GM12892 (cell line): ENCODE measurements around the gene PCDHA1.

Experiments used
- DNase-seq: peaks from one replicate; pipeline ENCODE4 v3.0.0; 2011; ENCODE audit not compliant: insufficient read length
- FAIRE-seq: peaks from 2 replicates; lab custom pipeline; 2011; peaks lifted over from hg19 to GRCh38; lab: Jason Lieb, UNC
- POLR2A ChIP-seq: IDR thresholded peaks from 2 replicates; pipeline ENCODE4 v1.6.1; 2011; ENCODE audit warnings: low read depth, low read length, control low read depth
- POLR2AphosphoS5 ChIP-seq: IDR thresholded peaks from 2 replicates; pipeline ENCODE4 v1.6.1; 2011; ENCODE audit warnings: low read depth, low read length, control low read depth
- TAF1 ChIP-seq: IDR thresholded peaks from 2 replicates; pipeline ENCODE4 v1.6.1; 2011; ENCODE audit warnings: low read depth, mild to moderate bottlenecking, control low read depth, low read length, borderline replicate concordance

Gene PCDHA1

GRCh38 chr5:141003031-141003430 lies 217.1 kb downstream of the PCDHA1 start:
- TF ChIP-seq POLR2AphosphoS5 (no peak), POLR2A (no peak), TAF1 (no peak)
- FAIRE-seq, result no peak
- DNase-seq, result no peak

DNA sequence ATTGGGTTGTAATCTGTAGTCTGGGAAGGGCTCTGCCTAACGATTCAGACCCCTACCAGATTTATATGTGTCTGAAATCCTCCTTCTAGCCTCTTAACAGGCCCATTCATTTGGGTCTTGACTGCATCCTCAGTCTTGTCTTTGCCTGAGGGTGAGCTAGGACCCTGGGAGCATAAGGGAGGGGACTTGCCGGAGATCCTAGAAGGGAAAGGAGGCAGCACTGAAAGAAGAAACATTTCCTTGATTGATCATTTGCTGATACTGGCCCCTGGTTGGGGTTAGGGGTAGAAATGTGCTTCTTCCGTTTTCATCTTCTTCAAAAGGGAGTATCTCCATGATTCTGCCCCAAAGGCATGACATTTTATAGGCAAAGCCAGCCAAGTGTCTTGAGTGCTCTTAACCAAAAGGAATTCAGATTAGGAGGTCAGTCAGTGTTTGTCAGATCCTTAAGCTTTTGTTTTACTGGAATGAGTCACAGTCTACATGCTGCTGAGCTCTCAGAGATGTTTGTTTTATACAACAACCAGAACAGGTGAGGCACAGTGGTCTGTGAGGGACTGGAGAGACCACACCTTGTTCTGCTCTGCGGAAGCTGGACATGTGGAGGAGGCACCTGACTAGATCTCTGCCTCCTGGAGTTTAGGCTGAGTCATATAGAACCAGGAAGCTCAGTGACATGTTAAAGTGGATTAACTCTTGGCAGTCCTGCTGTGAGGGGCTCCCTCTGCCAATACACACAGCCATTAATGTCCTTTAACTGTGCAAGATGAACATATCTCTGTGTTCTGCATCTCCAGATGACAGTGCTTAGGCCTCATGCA lies 218.1 kb downstream of the PCDHA1 start:
- no peak for DNase-seq
- no peak for FAIRE-seq
- no peak for TF ChIP-seq POLR2A
- TF ChIP-seq POLR2AphosphoS5, result no peak
- TF ChIP-seq TAF1, result no peak

DNA sequence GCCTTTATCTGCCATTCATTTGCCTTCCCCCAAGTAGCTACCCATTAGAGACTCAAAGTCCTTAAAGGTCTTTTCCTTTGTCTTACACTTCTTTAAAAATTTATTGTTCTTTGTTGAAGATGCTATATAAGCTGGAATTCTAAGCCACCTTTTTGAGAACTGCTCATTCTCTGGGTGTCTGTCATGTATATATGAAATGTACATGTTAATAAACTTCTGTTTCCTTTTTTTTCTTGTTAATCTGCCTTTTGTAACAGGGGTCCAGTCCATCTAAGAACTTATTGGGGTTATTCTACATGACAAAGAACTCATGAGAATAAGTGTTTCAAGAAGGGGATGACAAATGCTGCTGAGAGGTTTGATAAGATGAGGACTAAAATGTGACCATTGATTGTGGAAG lies 221.9 kb downstream of the PCDHA1 start:
- TF ChIP-seq TAF1, result no peak
- TF ChIP-seq POLR2A, result no peak
- TF ChIP-seq POLR2AphosphoS5, result no peak
- FAIRE-seq, result no peak
- no peak for DNase-seq

DNA sequence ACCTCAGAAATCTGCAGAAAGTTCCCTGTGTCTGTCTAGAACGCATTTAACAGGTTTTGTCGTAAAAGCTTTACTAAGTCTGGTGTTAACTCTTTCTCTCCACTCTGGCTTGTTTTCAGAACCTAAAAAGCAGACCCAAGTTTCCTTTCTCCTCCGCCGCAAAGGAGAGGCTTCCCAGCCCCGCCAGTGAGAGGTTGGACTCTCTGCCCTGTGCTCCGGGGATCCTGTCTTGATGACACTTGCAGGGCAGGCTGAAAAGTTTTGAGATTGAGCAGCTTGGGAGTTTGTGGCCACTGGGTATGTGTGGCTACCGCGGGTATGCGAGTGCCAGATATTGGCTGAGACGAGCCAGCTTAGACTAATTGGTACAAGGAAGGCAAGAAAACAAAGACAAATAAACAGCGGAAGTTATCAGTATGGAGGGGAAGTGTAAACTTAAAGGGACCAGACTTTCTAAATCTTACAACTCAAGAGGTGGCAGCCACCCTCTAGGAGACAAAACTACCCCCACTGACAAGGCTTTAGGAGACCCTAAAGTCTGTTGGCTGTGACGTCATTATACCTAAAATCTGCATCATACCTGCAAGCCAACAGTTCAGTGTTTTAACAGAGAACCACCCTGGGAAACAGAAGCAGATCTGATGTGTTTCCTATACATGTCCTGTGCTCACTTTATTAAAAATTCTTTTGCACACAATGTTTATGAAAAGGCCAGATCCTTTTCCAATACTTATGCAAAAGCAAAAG lies 224.3 kb downstream of the PCDHA1 start:
- no peak for DNase-seq
- TF ChIP-seq TAF1 (no peak), POLR2AphosphoS5 (no peak), POLR2A (no peak)
- FAIRE-seq, result no peak

GRCh38 chr5:141017943-141018342 lies 232.0 kb downstream of the PCDHA1 start:
- no peak for DNase-seq
- FAIRE-seq, result no peak
- no peak for TF ChIP-seq POLR2AphosphoS5
- no peak for TF ChIP-seq POLR2A
- no peak for TF ChIP-seq TAF1

DNA sequence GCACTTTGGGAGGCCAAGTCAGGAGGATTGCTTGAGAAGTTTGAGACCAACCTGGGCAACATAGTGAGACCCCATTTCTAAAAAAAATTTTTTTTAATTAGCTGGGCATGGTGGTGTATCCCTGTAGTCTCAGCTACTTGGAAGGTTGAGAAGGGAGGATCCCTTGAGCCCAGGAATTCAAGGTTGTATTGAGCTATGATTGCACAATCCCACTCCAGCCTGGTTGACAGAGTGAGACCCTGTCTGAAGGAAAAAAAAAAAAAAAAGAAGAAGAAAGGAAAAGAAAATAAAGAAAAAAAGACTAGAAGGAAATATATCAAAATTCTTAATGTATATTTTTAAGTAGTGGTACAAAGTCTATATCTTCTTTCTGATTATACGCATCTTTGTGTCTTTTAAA lies 236.4 kb downstream of the PCDHA1 start:
- FAIRE-seq (no peak), DNase-seq (no peak)
- TF ChIP-seq TAF1 (no peak), POLR2AphosphoS5 (no peak), POLR2A (no peak)

DNA sequence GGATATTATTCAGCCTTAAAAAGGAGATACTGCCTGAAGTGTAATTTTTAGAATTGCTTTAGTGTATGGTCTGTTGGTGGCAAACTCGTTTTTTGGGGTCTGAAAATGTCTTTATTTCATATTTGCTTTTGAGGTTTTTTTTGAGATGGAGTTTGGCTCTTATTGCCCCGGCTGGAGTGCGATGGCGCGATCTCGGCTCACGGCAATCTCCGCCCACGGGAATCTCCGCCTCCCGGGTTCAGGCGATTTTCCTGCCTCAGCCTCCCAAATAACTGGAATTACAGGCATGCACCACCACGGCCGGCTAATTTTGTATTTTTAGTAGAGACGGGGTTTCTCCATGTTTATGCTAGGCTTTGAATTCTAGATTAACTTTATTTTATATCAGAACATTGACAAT lies 245.1 kb downstream of the PCDHA1 start:
- FAIRE-seq, result no peak
- DNase-seq, result no peak
- TF ChIP-seq POLR2AphosphoS5 (no peak), POLR2A (no peak), TAF1 (no peak)

- DNase-seq (no peak), FAIRE-seq (no peak)
- TF ChIP-seq TAF1 (no peak), POLR2A (no peak), POLR2AphosphoS5 (no peak)
Measured at GRCh38 chr5:141032626-141033025, 246.7 kb downstream of the PCDHA1 start.

- no peak for DNase-seq
- no peak for FAIRE-seq
- TF ChIP-seq POLR2A, result no peak
- TF ChIP-seq TAF1, result no peak
- TF ChIP-seq POLR2AphosphoS5, result no peak
Measured at GRCh38 chr5:141039061-141039460, 253.1 kb downstream of the PCDHA1 start.

GRCh38 chr5:141039517-141039916 lies 253.6 kb downstream of the PCDHA1 start:
- no peak for TF ChIP-seq POLR2A
- no peak for TF ChIP-seq POLR2AphosphoS5
- TF ChIP-seq TAF1, result no peak
- FAIRE-seq (no peak), DNase-seq (no peak)

DNA sequence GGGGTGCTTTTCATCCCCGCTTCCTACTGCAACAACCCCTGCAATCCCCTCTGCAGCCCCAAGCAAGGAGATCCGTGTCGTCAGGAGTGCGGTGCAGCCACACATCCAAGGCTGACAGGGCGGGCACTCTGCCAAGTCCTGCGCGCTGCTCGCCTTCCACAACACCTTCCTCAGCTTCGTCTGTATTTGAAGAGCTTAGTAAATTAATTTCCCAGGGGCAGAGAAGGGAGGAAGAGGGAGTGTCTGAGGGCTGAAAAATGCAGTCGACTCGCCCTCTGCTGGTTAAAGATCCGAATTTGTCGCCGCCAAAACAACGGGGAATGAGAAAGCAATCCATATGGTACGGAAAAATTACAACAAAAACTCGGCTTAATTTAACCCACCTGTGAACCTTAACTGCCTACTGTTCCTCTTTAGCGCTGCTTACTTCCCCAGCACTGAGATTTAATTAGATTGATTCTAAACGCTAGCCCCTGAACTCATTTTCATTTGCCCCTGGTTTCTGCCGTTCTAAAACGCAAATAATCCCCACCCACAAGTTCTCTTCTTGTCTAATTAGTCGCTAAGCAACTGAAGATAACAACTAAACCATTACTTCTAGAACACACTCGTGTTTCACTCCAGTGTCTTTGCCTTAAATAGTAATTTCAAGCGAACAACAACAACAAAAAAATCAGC lies 254.3 kb downstream of the PCDHA1 start:
- FAIRE-seq (no peak), DNase-seq (no peak)
- TF ChIP-seq TAF1, result no peak
- no peak for TF ChIP-seq POLR2A
- TF ChIP-seq POLR2AphosphoS5, result no peak
